Spinal cord (tissue), 10 donors: ENCODE measurements around the gene CCDC122. TPM values are rescaled to one million over a fixed set of nuclear protein-coding genes. Genes with fewer than 3 reads are reported as not detected.

Experiments used
- DNase-seq, 6 donors: peaks; one replicate each; pipeline versions ENCODE4 v3.0.0 to v3.0.0-alpha.2; 2013 to 2015; ENCODE audit warnings: low spot score in 6 of 6, low read depth in 4 of 6
- H3K27ac ChIP-seq: one replicate; pipeline ENCODE4 v1.5.1; 2013; ENCODE audit warnings: low read depth, low read length, control low read depth
- H3K27me3 ChIP-seq: one replicate; pipeline ENCODE4 v1.6.1; 2013; ENCODE audit warnings: low read length; ENCODE audit not compliant: control insufficient read depth, insufficient read depth
- H3K36me3 ChIP-seq: one replicate; pipeline ENCODE4 v1.6.1; 2013; ENCODE audit warnings: low read length; ENCODE audit not compliant: control insufficient read depth, insufficient read depth
- H3K4me1 ChIP-seq: one replicate; pipeline ENCODE4 v1.6.1; 2013; ENCODE audit warnings: low read length; ENCODE audit not compliant: control insufficient read depth, insufficient read depth
- H3K4me3 ChIP-seq: one replicate; pipeline ENCODE4 v1.5.1; 2013; ENCODE audit warnings: low read depth, low read length, control low read depth
- H3K9me3 ChIP-seq: one replicate; pipeline ENCODE4 v1.6.1; 2013; ENCODE audit warnings: low read length; ENCODE audit not compliant: control insufficient read depth, insufficient read depth
- WGBS: methylation state at CpG from one replicate; pipeline ENCODE4 v1.1.5; 2013; ENCODE audit warnings: missing lambda C conversion rate; ENCODE audit not compliant: insufficient coverage; 5-methylcytosine and 5-hydroxymethylcytosine counted together
- polyA plus RNA-seq, 2 donors: library from polyadenylated mRNA; unstranded; fragments of 120-200 nt; gene quantifications; one replicate each; pipeline ENCODE4 v1.2.1, GENCODE V29; 2013; ENCODE audit not compliant: insufficient read length in 2 of 2
- total RNA-seq, 2 donors: library from RNA; depleted of rRNA in 1 of 2; stranded (reverse); fragments of 120-200 nt in 1 of 2; fragments of >200 nt in 1 of 2; gene quantifications; one replicate each; pipeline versions ENCODE4 v1.2.3 to v1.2.4, GENCODE V29; 2013 to 2014
- donor health status: healthy.

Gene CCDC122
- total and polyA plus RNA-seq, 4 donors = 4.7 to 7.5 (median 6.3) TPM

GRCh38 chr13:43879755-43880181 lies 228 bp upstream of the CCDC122 start, which contains the start of gene LACC1:
Gene LACC1, plus strand, starts transcription at chr13:43879904. Its CDS starts 1,082 bp downstream, at chr13:43880986.
- WGBS = under 1% methylated on average over 43 of the region's 48 CpGs
- peak in 2 of 6 donors; percentile 35 to 40 for DNase-seq
- H3K27ac ChIP-seq = peak within 1 kb of the TSS; percentile 76

GRCh38 chr13:43877766-43878165 lies 1.8 kb downstream of the CCDC122 start:
- peak in 2 of 6 donors; percentile 11 to 58 for DNase-seq
- Histone ChIP-seq H3K9me3 (no peaks in the 10 kb centered on the region), H3K4me3 (no peak overlapping the region), H3K36me3 (no peaks in the 10 kb centered on the region), H3K27ac (no peak overlapping the region), H3K4me1 (peaks cover 9% of the 10 kb centered on the region), H3K27me3 (peaks cover 4% of the 10 kb centered on the region)
- WGBS = no CpG with 5 or more reads among the region's 1 CpG

More at GRCh38 chr13:43879755-43880181, 228 bp upstream of the CCDC122 start, which contains the start of gene LACC1:
- H3K36me3 ChIP-seq = no peaks in the 10 kb centered on the region
- H3K4me1 ChIP-seq = peaks cover 9% of the 10 kb centered on the region
- peak within 1 kb of the TSS; percentile 69 for H3K4me3 ChIP-seq
- no peaks in the 10 kb centered on the region for H3K9me3 ChIP-seq
- peaks cover 4% of the 10 kb centered on the region for H3K27me3 ChIP-seq

DNA sequence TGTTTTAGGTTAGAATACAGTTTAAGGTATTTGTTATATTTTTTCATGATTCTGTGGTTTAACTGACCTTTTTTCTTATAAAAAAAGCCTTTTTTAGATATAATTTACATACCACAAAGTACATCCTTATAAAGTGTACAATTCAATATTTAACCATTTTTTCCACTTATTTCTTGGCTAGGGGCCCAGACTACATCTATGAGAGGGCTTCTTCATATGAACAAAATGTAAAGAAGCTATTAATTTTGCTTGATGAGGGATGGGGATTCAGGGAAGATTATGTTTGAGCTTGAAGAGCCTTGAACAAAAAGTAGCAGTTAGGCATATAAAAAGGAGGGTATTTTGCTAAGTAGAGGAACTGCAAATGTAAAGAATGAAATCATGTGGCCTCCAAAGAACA lies 2.2 kb downstream of the CCDC122 start:
- no peaks in the 10 kb centered on the region for H3K9me3 ChIP-seq
- H3K27ac ChIP-seq = no peak overlapping the region
- H3K36me3 ChIP-seq = no peaks in the 10 kb centered on the region
- peaks cover 4% of the 10 kb centered on the region for H3K27me3 ChIP-seq
- H3K4me3 ChIP-seq = no peak overlapping the region
- peak in 1 of 6 donors; percentile 31 for DNase-seq
- H3K4me1 ChIP-seq = peaks cover 9% of the 10 kb centered on the region

DNA sequence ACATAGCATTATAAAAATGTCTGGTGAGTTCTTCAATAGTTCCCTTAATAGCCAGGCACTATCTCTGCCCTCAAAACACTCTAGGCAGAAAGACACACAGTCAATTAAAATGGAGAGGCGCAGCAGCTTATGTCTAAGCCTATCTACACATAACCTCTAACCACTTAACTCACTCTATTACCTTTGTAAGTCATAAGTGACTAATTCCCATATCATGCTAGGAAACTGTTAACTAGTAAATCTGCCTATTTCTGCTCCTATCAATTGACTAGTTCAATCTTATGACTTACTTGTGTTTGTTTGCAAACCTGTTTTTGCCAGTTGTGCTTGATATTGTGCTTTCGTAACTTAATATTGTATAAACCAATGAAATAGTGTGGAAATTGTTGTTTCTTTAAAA lies 3.2 kb downstream of the CCDC122 start:
- DNase-seq = no peak
- no peaks in the 10 kb centered on the region for H3K9me3 ChIP-seq
- no peak overlapping the region for H3K27ac ChIP-seq
- WGBS = no CpG with 5 or more reads among the region's 2 CpGs
- H3K36me3 ChIP-seq = no peaks in the 10 kb centered on the region
- peaks cover 9% of the 10 kb centered on the region for H3K4me1 ChIP-seq
- H3K27me3 ChIP-seq = peaks cover 4% of the 10 kb centered on the region
- H3K4me3 ChIP-seq = no peak overlapping the region

- Histone ChIP-seq H3K36me3 (no peaks in the 10 kb centered on the region), H3K27me3 (no peaks in the 10 kb centered on the region), H3K4me3 (no peak overlapping the region), H3K9me3 (no peaks in the 10 kb centered on the region), H3K27ac (no peak overlapping the region), H3K4me1 (peaks cover 4% of the 10 kb centered on the region)
- peak in 4 of 6 donors; percentile 17 to 76 (median 36) for DNase-seq
- no CpG with 5 or more reads among the region's 2 CpGs for WGBS
These were observed 4.9 kb downstream of the CCDC122 start for GRCh38 chr13:43874504-43875092.

GRCh38 chr13:43872181-43872580 lies 7.4 kb downstream of the CCDC122 start:
- Histone ChIP-seq H3K27ac (no peak overlapping the region), H3K36me3 (no peaks in the 10 kb centered on the region), H3K9me3 (no peaks in the 10 kb centered on the region), H3K4me3 (no peak overlapping the region), H3K27me3 (no peaks in the 10 kb centered on the region), H3K4me1 (no peaks in the 10 kb centered on the region)
- WGBS = 100% methylated on average over 1 of the region's 1 CpG
- DNase-seq = no peak

DNA sequence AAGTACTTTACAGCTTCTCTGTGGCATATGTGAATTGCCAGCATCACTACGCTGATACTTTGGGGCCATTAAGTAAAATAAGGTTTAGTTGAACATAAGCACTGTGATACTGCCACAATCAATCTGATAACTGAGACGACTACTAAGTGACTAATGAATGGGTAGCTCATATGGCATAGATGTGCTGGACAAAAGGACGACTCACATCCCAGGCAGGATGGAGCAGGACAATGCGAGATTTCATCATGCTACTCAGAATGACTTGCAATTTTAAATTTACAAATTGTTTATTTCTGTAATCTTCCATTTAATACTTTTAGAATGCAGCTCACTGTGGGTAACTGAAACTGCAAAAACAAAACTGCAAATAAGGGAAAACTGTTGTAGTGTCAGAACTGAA lies 13.6 kb downstream of the CCDC122 start:
- DNase-seq = no peak
- Histone ChIP-seq H3K9me3 (no peaks in the 10 kb centered on the region), H3K4me1 (no peaks in the 10 kb centered on the region), H3K36me3 (no peaks in the 10 kb centered on the region), H3K4me3 (no peak overlapping the region), H3K27me3 (no peaks in the 10 kb centered on the region), H3K27ac (no peak overlapping the region)
- WGBS = no CpG with 5 or more reads among the region's 4 CpGs

DNA sequence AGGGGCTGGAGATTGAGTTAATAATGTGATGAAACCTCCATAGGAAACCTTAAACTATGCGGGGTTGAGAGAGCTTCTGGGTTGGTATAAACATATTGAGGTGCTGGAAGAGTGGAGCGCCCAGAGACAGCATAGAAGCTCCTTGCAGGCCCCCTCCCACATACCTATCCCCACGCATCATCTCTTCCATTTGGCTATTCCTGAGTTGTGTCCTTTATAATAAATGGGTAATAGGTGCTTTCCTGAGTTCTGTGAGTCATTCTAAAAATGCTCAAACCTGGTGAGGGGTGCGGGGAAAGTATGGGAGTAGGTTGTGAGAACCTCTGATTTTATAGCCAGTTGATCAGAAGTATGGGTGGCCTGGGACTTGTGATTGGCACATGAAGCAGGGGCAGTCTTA lies 14.6 kb downstream of the CCDC122 start:
- DNase-seq = no peak
- Histone ChIP-seq H3K9me3 (no peaks in the 10 kb centered on the region), H3K4me1 (no peaks in the 10 kb centered on the region), H3K4me3 (no peak overlapping the region), H3K27ac (no peak overlapping the region), H3K36me3 (no peaks in the 10 kb centered on the region), H3K27me3 (no peaks in the 10 kb centered on the region)
- WGBS = 89% methylated on average over 1 of the region's 4 CpGs

DNA sequence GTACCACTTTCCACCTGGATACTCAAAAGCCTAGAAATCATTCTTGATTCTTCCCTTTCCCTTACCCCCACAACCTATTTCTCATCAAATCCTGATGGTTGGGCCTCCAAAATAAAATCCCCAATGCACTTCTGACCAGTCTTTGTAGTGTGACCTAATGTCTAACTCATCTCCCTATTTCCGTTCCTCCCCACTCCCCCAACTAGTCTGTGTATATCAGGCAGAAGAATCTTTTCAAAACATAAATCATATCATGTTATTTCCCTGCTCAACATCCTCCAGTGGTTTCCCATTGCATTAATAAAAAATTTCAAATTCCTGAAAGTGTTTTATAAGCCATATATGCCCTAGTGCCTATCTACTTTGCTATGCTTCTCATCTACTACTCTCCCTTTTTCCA lies 17.7 kb downstream of the CCDC122 start:
- no peak overlapping the region for H3K4me3 ChIP-seq
- no peak for DNase-seq
- no peaks in the 10 kb centered on the region for H3K27me3 ChIP-seq
- H3K4me1 ChIP-seq = no peaks in the 10 kb centered on the region
- no peak overlapping the region for H3K27ac ChIP-seq
- no peaks in the 10 kb centered on the region for H3K36me3 ChIP-seq
- 80% methylated on average over 1 of the region's 1 CpG for WGBS
- H3K9me3 ChIP-seq = no peaks in the 10 kb centered on the region

GRCh38 chr13:43852923-43853404 lies 26.6 kb downstream of the CCDC122 start:
- DNase-seq = no peak
- Histone ChIP-seq H3K4me3 (no peak overlapping the region), H3K36me3 (no peaks in the 10 kb centered on the region), H3K9me3 (peaks cover 12% of the 10 kb centered on the region), H3K4me1 (no peaks in the 10 kb centered on the region), H3K27me3 (no peaks in the 10 kb centered on the region), H3K27ac (no peak overlapping the region)
- WGBS = 100% methylated on average over 1 of the region's 1 CpG
